GM21717 (cell line): ENCODE data around the gene OPN4.

Source experiments
- ATAC-seq: cut with Tn5 transposase; IDR thresholded peaks from one replicate; pipeline ENCODE4 v1.9.1; 2021; ENCODE audit warnings: mild to moderate bottlenecking, moderate library complexity; ENCODE audit not compliant: unreplicated experiment

Gene OPN4

GRCh38 chr10:86677374-86677773, 23.0 kb downstream of the OPN4 start:
- no peak for ATAC-seq

GRCh38 chr10:86678999-86679792, 24.8 kb downstream of the OPN4 start:
- no peak for ATAC-seq

GRCh38 chr10:86681047-86681446, 26.7 kb downstream of the OPN4 start:
- no peak for ATAC-seq

- no peak for ATAC-seq
These were observed 27.5 kb downstream of the OPN4 start for GRCh38 chr10:86681722-86682386.

GRCh38 chr10:86682675-86683074, 28.3 kb downstream of the OPN4 start:
- no peak for ATAC-seq

- ATAC-seq, result no peak
These were observed 30.2 kb downstream of the OPN4 start for GRCh38 chr10:86684331-86685097.

- ATAC-seq, result no peak
These were observed 31.1 kb downstream of the OPN4 start for GRCh38 chr10:86685416-86685815.

- ATAC-seq, result no peak
These were observed 31.7 kb downstream of the OPN4 start for GRCh38 chr10:86685893-86686632.

- ATAC-seq, result no peak
These were observed 32.6 kb downstream of the OPN4 start for GRCh38 chr10:86686972-86687371.

- no peak for ATAC-seq
These were observed 33.4 kb downstream of the OPN4 start for GRCh38 chr10:86687750-86688149.

GRCh38 chr10:86688398-86688921, 34.1 kb downstream of the OPN4 start:
- ATAC-seq, result no peak

- no peak for ATAC-seq
These were observed 34.8 kb downstream of the OPN4 start for GRCh38 chr10:86689146-86689545.

- no peak for ATAC-seq
These were observed 35.9 kb downstream of the OPN4 start for GRCh38 chr10:86690231-86690630.

- ATAC-seq, result no peak
These were observed 36.3 kb downstream of the OPN4 start for GRCh38 chr10:86690657-86691084.

GRCh38 chr10:86691333-86692022, 37.1 kb downstream of the OPN4 start:
- no peak for ATAC-seq

GRCh38 chr10:86692023-86692514, 37.7 kb downstream of the OPN4 start:
- no peak for ATAC-seq

GRCh38 chr10:86692664-86693063, 38.3 kb downstream of the OPN4 start:
- ATAC-seq, result no peak

GRCh38 chr10:86693275-86693674, 38.9 kb downstream of the OPN4 start:
- ATAC-seq, result no peak

- ATAC-seq, result no peak
These were observed 39.5 kb downstream of the OPN4 start for GRCh38 chr10:86693721-86694369.
